SJSA1 (cell line): Measurements from ENCODE around the gene DLGAP1. TPM values are rescaled to one million over a fixed set of nuclear protein-coding genes. Genes with fewer than 3 reads are reported as not detected.

ENCODE experiments used
- DNase-seq, 2 experiments: peaks; one replicate each; pipeline ENCODE4 v3.0.0-alpha.2; 2015 to 2020; ENCODE audit warnings: low spot score in 2 of 2, low read depth in 1 of 2
- H3K27ac ChIP-seq: fragments of 250-450 bp; sonication (Bioruptor Pico); 2 replicates; pipeline ENCODE4 v1.5.1; 2020; ENCODE audit warnings: mild to moderate bottlenecking, moderate library complexity
- H3K27me3 ChIP-seq: fragments of 250-450 bp; sonication (Bioruptor Pico); replicated peaks from 2 replicates; pipeline ENCODE4 v1.5.1; 2020; ENCODE audit warnings: mild to moderate bottlenecking, moderate library complexity
- H3K36me3 ChIP-seq: fragments of 250-450 bp; sonication (Bioruptor Pico); 2 replicates; pipeline ENCODE4 v1.5.1; 2020; ENCODE audit warnings: mild to moderate bottlenecking
- H3K4me1 ChIP-seq: fragments of 250-450 bp; sonication (Bioruptor Pico); replicated peaks from 2 replicates; pipeline ENCODE4 v1.6.1; 2021; ENCODE audit warnings: mild to moderate bottlenecking
- H3K4me3 ChIP-seq: fragments of 250-450 bp; sonication (Bioruptor Pico); 2 replicates; pipeline ENCODE4 v1.5.1; 2020; ENCODE audit warnings: mild to moderate bottlenecking
- H3K9me3 ChIP-seq: fragments of 250-450 bp; sonication (Bioruptor Pico); replicated peaks from 2 replicates; pipeline ENCODE4 v1.5.1; 2020; ENCODE audit warnings: mild to moderate bottlenecking
- total RNA-seq: library from RNA; depleted of rRNA; stranded (reverse); fragments of >200 nt; shearing (Covaris generic); gene quantifications from 2 replicates; pipeline ENCODE4 v1.2.3, GENCODE V29; 2014

The DLGAP1 gene
- total RNA-seq, 1 experiment from 2014 or later = not detected

GRCh38 chr18:3842844-3843243 lies 612.3 kb downstream of the DLGAP1 start:
- DNase-seq = no peak
- no peaks in the 10 kb centered on the region for H3K9me3 ChIP-seq
- H3K27ac ChIP-seq = no peak overlapping the region
- peaks cover 6% of the 10 kb centered on the region; the same call in 1 of the 2 replicates for H3K27me3 ChIP-seq
- no peaks in the 10 kb centered on the region for H3K36me3 ChIP-seq
- H3K4me3 ChIP-seq = no peak overlapping the region
- H3K4me1 ChIP-seq = no peaks in the 10 kb centered on the region

GRCh38 chr18:3840766-3841165 lies 614.3 kb downstream of the DLGAP1 start:
- H3K36me3 ChIP-seq = no peaks in the 10 kb centered on the region
- H3K27ac ChIP-seq = no peak overlapping the region
- DNase-seq = no peak
- H3K4me1 ChIP-seq = no peaks in the 10 kb centered on the region
- no peak overlapping the region for H3K4me3 ChIP-seq
- H3K9me3 ChIP-seq = no peaks in the 10 kb centered on the region
- H3K27me3 ChIP-seq = peaks cover 6% of the 10 kb centered on the region; the same call in 1 of the 2 replicates

- Histone ChIP-seq H3K27ac (no peak overlapping the region), H3K9me3 (no peaks in the 10 kb centered on the region), H3K36me3 (no peaks in the 10 kb centered on the region), H3K4me3 (no peak overlapping the region), H3K27me3 (peaks cover 6% of the 10 kb centered on the region; the same call in 1 of the 2 replicates), H3K4me1 (no peaks in the 10 kb centered on the region)
- no peak for DNase-seq
Measured at GRCh38 chr18:3839581-3839981, 615.5 kb downstream of the DLGAP1 start.

- no peaks in the 10 kb centered on the region for H3K36me3 ChIP-seq
- peaks cover 6% of the 10 kb centered on the region; the same call in 1 of the 2 replicates for H3K27me3 ChIP-seq
- H3K27ac ChIP-seq = no peak overlapping the region
- H3K4me1 ChIP-seq = no peaks in the 10 kb centered on the region
- H3K4me3 ChIP-seq = no peak overlapping the region
- no peaks in the 10 kb centered on the region for H3K9me3 ChIP-seq
- no peak for DNase-seq
Measured at GRCh38 chr18:3836483-3837335, 618.4 kb downstream of the DLGAP1 start.

- Histone ChIP-seq H3K36me3 (no peaks in the 10 kb centered on the region), H3K27me3 (no peaks in the 10 kb centered on the region; the same call in 1 of the 2 replicates), H3K4me1 (no peaks in the 10 kb centered on the region), H3K4me3 (no peak overlapping the region), H3K9me3 (no peaks in the 10 kb centered on the region), H3K27ac (no peak overlapping the region)
- DNase-seq = no peak
Measured at GRCh38 chr18:3832025-3832638, 623.0 kb downstream of the DLGAP1 start.

- no peak overlapping the region for H3K27ac ChIP-seq
Measured at GRCh38 chr18:3830604-3831003, 624.5 kb downstream of the DLGAP1 start.

GRCh38 chr18:3827236-3827845 lies 627.8 kb downstream of the DLGAP1 start:
- Histone ChIP-seq H3K27ac (no peak overlapping the region), H3K4me3 (no peak overlapping the region), H3K9me3 (no peaks in the 10 kb centered on the region), H3K36me3 (no peaks in the 10 kb centered on the region), H3K27me3 (peaks cover 4% of the 10 kb centered on the region), H3K4me1 (no peaks in the 10 kb centered on the region)
- no peak for DNase-seq

More at GRCh38 chr18:3830604-3831003, 624.5 kb downstream of the DLGAP1 start:
- Histone ChIP-seq H3K36me3 (no peaks in the 10 kb centered on the region), H3K27me3 (peaks cover 3% of the 10 kb centered on the region; the same call in 1 of the 2 replicates), H3K4me3 (no peak overlapping the region), H3K4me1 (no peaks in the 10 kb centered on the region), H3K9me3 (no peaks in the 10 kb centered on the region)
- no peak for DNase-seq

- no peak overlapping the region for H3K27ac ChIP-seq
- DNase-seq = no peak
- H3K4me1 ChIP-seq = no peaks in the 10 kb centered on the region
- no peak overlapping the region for H3K4me3 ChIP-seq
- no peaks in the 10 kb centered on the region for H3K36me3 ChIP-seq
- peaks cover 11% of the 10 kb centered on the region for H3K27me3 ChIP-seq
- H3K9me3 ChIP-seq = no peaks in the 10 kb centered on the region
Measured at GRCh38 chr18:3826021-3826420, 629.1 kb downstream of the DLGAP1 start.

- Histone ChIP-seq H3K4me3 (no peak overlapping the region), H3K36me3 (no peaks in the 10 kb centered on the region), H3K4me1 (no peaks in the 10 kb centered on the region), H3K27me3 (peaks cover 11% of the 10 kb centered on the region), H3K27ac (no peak overlapping the region), H3K9me3 (no peaks in the 10 kb centered on the region)
- DNase-seq = no peak
Measured at GRCh38 chr18:3824101-3824500, 631.0 kb downstream of the DLGAP1 start.

- no peaks in the 10 kb centered on the region for H3K4me1 ChIP-seq
- DNase-seq = no peak
- no peak overlapping the region for H3K27ac ChIP-seq
- no peaks in the 10 kb centered on the region for H3K9me3 ChIP-seq
- no peak overlapping the region for H3K4me3 ChIP-seq
- peaks cover 11% of the 10 kb centered on the region for H3K27me3 ChIP-seq
- H3K36me3 ChIP-seq = no peaks in the 10 kb centered on the region
Measured at GRCh38 chr18:3823073-3823472, 632.0 kb downstream of the DLGAP1 start.

GRCh38 chr18:3821524-3821923 lies 633.6 kb downstream of the DLGAP1 start:
- Histone ChIP-seq H3K27me3 (peaks cover 12% of the 10 kb centered on the region), H3K9me3 (no peaks in the 10 kb centered on the region), H3K27ac (no peak overlapping the region), H3K36me3 (no peaks in the 10 kb centered on the region), H3K4me1 (no peaks in the 10 kb centered on the region), H3K4me3 (no peak overlapping the region)
- no peak for DNase-seq

- no peak overlapping the region for H3K4me3 ChIP-seq
- DNase-seq = no peak
Measured at GRCh38 chr18:3819961-3820360, 635.1 kb downstream of the DLGAP1 start.

GRCh38 chr18:3816610-3817363 lies 638.3 kb downstream of the DLGAP1 start:
- H3K27ac ChIP-seq = no peak overlapping the region

More at GRCh38 chr18:3819961-3820360, 635.1 kb downstream of the DLGAP1 start:
- peaks cover 13% of the 10 kb centered on the region; the same call in 1 of the 2 replicates for H3K27me3 ChIP-seq
- H3K4me1 ChIP-seq = no peaks in the 10 kb centered on the region
- H3K36me3 ChIP-seq = no peaks in the 10 kb centered on the region
- H3K27ac ChIP-seq = no peak overlapping the region
- no peaks in the 10 kb centered on the region for H3K9me3 ChIP-seq

More at GRCh38 chr18:3816610-3817363, 638.3 kb downstream of the DLGAP1 start:
- H3K27me3 ChIP-seq = peaks cover 8% of the 10 kb centered on the region; the same call in 1 of the 2 replicates
- H3K4me1 ChIP-seq = no peaks in the 10 kb centered on the region
- DNase-seq = no peak
- H3K36me3 ChIP-seq = no peaks in the 10 kb centered on the region
- H3K9me3 ChIP-seq = no peaks in the 10 kb centered on the region
- no peak overlapping the region for H3K4me3 ChIP-seq
